Activated gamma-delta T cell treated with anti-CD3 and anti-CD28 coated beads, Interleukin-2, amount 50 U/mL, for 16 hours (primary cell): Measurements from ENCODE around the gene FBXL7.
"Not testable (repeated sequence)": the region's sequence is repeated elsewhere in the genome, so short reads cannot be mapped to it uniquely, and the experiment has no call there.

Experiments
- DNase-seq: peaks from one replicate; pipeline ENCODE4 v3.0.0-alpha.2; 2020; ENCODE audit warnings: low read depth

FBXL7 gene

GRCh38 chr5:15821506-15821905 is 321.5 kb downstream of the FBXL7 start:
- DNase-seq = no peak

GRCh38 chr5:15823398-15823797 is 323.4 kb downstream of the FBXL7 start:
- no peak for DNase-seq

GRCh38 chr5:15827741-15828140 is 327.8 kb downstream of the FBXL7 start:
- no peak for DNase-seq

GRCh38 chr5:15831408-15831807 is 331.4 kb downstream of the FBXL7 start:
- no peak for DNase-seq

GRCh38 chr5:15833365-15833764 is 333.4 kb downstream of the FBXL7 start:
- no peak for DNase-seq

GRCh38 chr5:15834596-15835245 is 334.7 kb downstream of the FBXL7 start:
- no peak for DNase-seq

- no peak for DNase-seq
These were observed 335.5 kb downstream of the FBXL7 start for GRCh38 chr5:15835514-15835913.

- DNase-seq = no peak
These were observed 337.7 kb downstream of the FBXL7 start for GRCh38 chr5:15837551-15838289.

- DNase-seq = no peak
These were observed 344.3 kb downstream of the FBXL7 start for GRCh38 chr5:15844253-15844652.

GRCh38 chr5:15844871-15845270 is 344.9 kb downstream of the FBXL7 start:
- no peak for DNase-seq

- DNase-seq = no peak
These were observed 350.6 kb downstream of the FBXL7 start for GRCh38 chr5:15850536-15850935.

- DNase-seq = no peak
These were observed 351.0 kb downstream of the FBXL7 start for GRCh38 chr5:15850939-15851341.

GRCh38 chr5:15852217-15852616 is 352.2 kb downstream of the FBXL7 start:
- no peak for DNase-seq

- DNase-seq = no peak
These were observed 353.0 kb downstream of the FBXL7 start for GRCh38 chr5:15852949-15853348.

- DNase-seq = no peak
These were observed 358.3 kb downstream of the FBXL7 start for GRCh38 chr5:15858326-15858725.

GRCh38 chr5:15864536-15865215 is 364.7 kb downstream of the FBXL7 start:
- no peak for DNase-seq

- not testable (repeated sequence) for DNase-seq
These were observed 372.3 kb downstream of the FBXL7 start for GRCh38 chr5:15872259-15872658.

- no peak for DNase-seq
These were observed 377.9 kb downstream of the FBXL7 start for GRCh38 chr5:15877914-15878313.

- DNase-seq = no peak
These were observed 380.2 kb downstream of the FBXL7 start for GRCh38 chr5:15880201-15880600.

GRCh38 chr5:15885156-15885555 is 385.2 kb downstream of the FBXL7 start:
- DNase-seq = no peak

GRCh38 chr5:15886156-15886555 is 386.2 kb downstream of the FBXL7 start:
- no peak for DNase-seq

GRCh38 chr5:15887093-15887492 is 387.1 kb downstream of the FBXL7 start:
- DNase-seq = no peak

GRCh38 chr5:15889001-15889400 is 389.0 kb downstream of the FBXL7 start:
- no peak for DNase-seq
